ENCODE measurements around the gene OIP5. TPM values are rescaled to one million over a fixed set of nuclear protein-coding genes. Genes with fewer than 3 reads are reported as not detected.

Gene OIP5
- total RNA-seq, 1 donor from 2014 or later = 2.4 TPM

GRCh38 chr15:41336549-41336948 lies 4.2 kb upstream of the OIP5 start:
- Mint-ChIP-seq H3K27me3 (ENCODE audit: unreplicated experiment) (no peaks in the 10 kb centered on the region), H3K27ac (ENCODE audit: unreplicated experiment) (no peak overlapping the region), H3K4me1 (ENCODE audit: unreplicated experiment) (peaks cover 31% of the 10 kb centered on the region), H3K36me3 (ENCODE audit: unreplicated experiment) (no peaks in the 10 kb centered on the region), H3K9me3 (ENCODE audit: unreplicated experiment) (no peaks in the 10 kb centered on the region), H3K4me3 (ENCODE audit: unreplicated experiment) (no peak overlapping the region)
- no peak for DNase-seq (ENCODE audit: extremely low spot score, unreplicated experiment)
- no peak for TF ChIP-seq CTCF (IDR thresholded peaks at IDR 0.05)

- no peak for TF ChIP-seq CTCF (IDR thresholded peaks at IDR 0.05)
- no peaks in the 10 kb centered on the region for H3K27me3 Mint-ChIP-seq (ENCODE audit: unreplicated experiment)
- H3K4me1 Mint-ChIP-seq (ENCODE audit: unreplicated experiment) = peaks cover 33% of the 10 kb centered on the region
- no peaks in the 10 kb centered on the region for H3K9me3 Mint-ChIP-seq (ENCODE audit: unreplicated experiment)
- H3K4me3 Mint-ChIP-seq (ENCODE audit: unreplicated experiment) = peak overlapping the region; percentile 66
- peak overlapping the region; percentile 98 for H3K27ac Mint-ChIP-seq (ENCODE audit: unreplicated experiment)
- H3K36me3 Mint-ChIP-seq (ENCODE audit: unreplicated experiment) = no peaks in the 10 kb centered on the region
- DNase-seq (ENCODE audit: extremely low spot score, unreplicated experiment) = no peak
Measured at GRCh38 chr15:41334293-41335120, 2.1 kb upstream of the OIP5 start.

GRCh38 chr15:41333026-41333562 lies 703 bp upstream of the OIP5 start:
- no peak for DNase-seq (ENCODE audit: extremely low spot score, unreplicated experiment)
- H3K4me1 Mint-ChIP-seq (ENCODE audit: unreplicated experiment) = peaks cover 27% of the 10 kb centered on the region
- no peak for TF ChIP-seq CTCF (IDR thresholded peaks at IDR 0.05)

GRCh38 chr15:41331833-41332193 lies 578 bp downstream of the OIP5 start:
- H3K36me3 Mint-ChIP-seq (ENCODE audit: unreplicated experiment) = no peaks in the 10 kb centered on the region
- peaks cover 18% of the 10 kb centered on the region for H3K4me1 Mint-ChIP-seq (ENCODE audit: unreplicated experiment)
- no peak for DNase-seq (ENCODE audit: extremely low spot score, unreplicated experiment)
- peak overlapping the region; percentile 98 for H3K4me3 Mint-ChIP-seq (ENCODE audit: unreplicated experiment)
- no peaks in the 10 kb centered on the region for H3K9me3 Mint-ChIP-seq (ENCODE audit: unreplicated experiment)
- TF ChIP-seq CTCF (IDR thresholded peaks at IDR 0.05) = no peak
- H3K27me3 Mint-ChIP-seq (ENCODE audit: unreplicated experiment) = no peaks in the 10 kb centered on the region
- H3K27ac Mint-ChIP-seq (ENCODE audit: unreplicated experiment) = peak overlapping the region; percentile 91

More at GRCh38 chr15:41333026-41333562, 703 bp upstream of the OIP5 start:
- H3K27me3 Mint-ChIP-seq (ENCODE audit: unreplicated experiment) = no peaks in the 10 kb centered on the region
- H3K36me3 Mint-ChIP-seq (ENCODE audit: unreplicated experiment) = no peaks in the 10 kb centered on the region
- H3K4me3 Mint-ChIP-seq (ENCODE audit: unreplicated experiment) = peak overlapping the region; percentile 98
- H3K9me3 Mint-ChIP-seq (ENCODE audit: unreplicated experiment) = no peaks in the 10 kb centered on the region
- H3K27ac Mint-ChIP-seq (ENCODE audit: unreplicated experiment) = peak overlapping the region; percentile 98

GRCh38 chr15:41331281-41331680 lies 1.1 kb downstream of the OIP5 start:
- Mint-ChIP-seq H3K4me3 (ENCODE audit: unreplicated experiment) (peak overlapping the region; percentile 98), H3K27me3 (ENCODE audit: unreplicated experiment) (no peaks in the 10 kb centered on the region), H3K9me3 (ENCODE audit: unreplicated experiment) (no peaks in the 10 kb centered on the region), H3K36me3 (ENCODE audit: unreplicated experiment) (no peaks in the 10 kb centered on the region), H3K4me1 (ENCODE audit: unreplicated experiment) (peaks cover 18% of the 10 kb centered on the region), H3K27ac (ENCODE audit: unreplicated experiment) (peak overlapping the region; percentile 91)
- TF ChIP-seq CTCF (IDR thresholded peaks at IDR 0.05) = no peak
- no peak for DNase-seq (ENCODE audit: extremely low spot score, unreplicated experiment)

All from osteocyte (in vitro differentiated cells).